ENCODE measurements around the gene ZFAND4.

- no peak for TF ChIP-seq CTCF (conservative IDR thresholded peaks at IDR 0.05 in 1 of 2, IDR thresholded peaks at IDR 0.05 in 1 of 2; ENCODE audit: extremely low read depth in 1 of 2, insufficient read depth in 1 of 2, low read depth in 1 of 2, low read length in 2 of 2)
- TF ChIP-seq EZH2 (IDR thresholded peaks at IDR 0.05; ENCODE audit: borderline replicate concordance, low read length), result no peak
Measured at GRCh38 chr10:45653454-45653853, 19.1 kb downstream of the ZFAND4 start.
